Stomach (tissue), 9 donors: ENCODE results near the gene FAF2. TPM values are rescaled to one million over a fixed set of nuclear protein-coding genes. Genes with fewer than 3 reads are reported as not detected.

Source experiments
- DNase-seq, 2 donors: peaks; one replicate each; pipeline versions ENCODE4 v3.0.0 to v3.0.0-alpha.2; 2013 to 2019
- H3K27ac ChIP-seq, 5 donors: fragments of 200-600 bp in 4 of 5; sonication (generic) in 4 of 5; one replicate each; pipeline ENCODE4 v1.5.1; 2013 to 2019; ENCODE audit warnings: mild to moderate bottlenecking in 1 of 5, moderate library complexity in 1 of 5
- H3K27me3 ChIP-seq, 3 donors: fragments of 200-600 bp; sonication (generic); one replicate each; pipeline ENCODE4 v1.5.1; 2017 to 2019; ENCODE audit warnings: mixed run types in 1 of 3
- H3K36me3 ChIP-seq, 4 donors: fragments of 200-600 bp; sonication (generic); 1 replicate in 3 of 4; 2 replicates in 1 of 4; pipeline ENCODE4 v1.5.1; 2016 to 2019
- H3K4me1 ChIP-seq, 4 donors: fragments of 200-600 bp; sonication (generic); one replicate each; pipeline ENCODE4 v1.5.1; 2016 to 2019
- H3K4me3 ChIP-seq, 4 donors: fragments of 200-600 bp; sonication (generic) in 3 of 4; one replicate each; pipeline ENCODE4 v1.5.1; 2016 to 2019; ENCODE audit warnings: mild to moderate bottlenecking in 1 of 4
- H3K9me3 ChIP-seq, 4 donors: fragments of 200-600 bp; sonication (generic); one replicate each; pipeline ENCODE4 v1.5.1; 2016 to 2019
- CTCF ChIP-seq, 7 experiments: fragments of 450-650 bp in 4 of 7; fragments of 200-600 bp in 3 of 7; sonication (generic) in 3 of 7; IDR thresholded peaks; one replicate each; pipeline ENCODE4 v1.5.1; 2016 to 2019; ENCODE audit warnings: antibody characterized with exemption in 7 of 7, control low read depth in 2 of 7, mild to moderate bottlenecking in 1 of 7
- EP300 ChIP-seq: sonication (generic); formaldehyde crosslinking; IDR thresholded peaks from one replicate; pipeline ENCODE4 v1.6.1; 2017; ENCODE audit warnings: antibody characterized with exemption
- POLR2A ChIP-seq, 4 donors: fragments of 450-650 bp; IDR thresholded peaks; one replicate each; pipeline ENCODE4 v1.6.1; 2016; ENCODE audit warnings: antibody characterized with exemption in 4 of 4, control low read depth in 2 of 4, mild to moderate bottlenecking in 1 of 4, moderate library complexity in 1 of 4
- POLR2AphosphoS5 ChIP-seq, 3 donors: sonication (generic); formaldehyde crosslinking; IDR thresholded peaks; one replicate each; pipeline ENCODE4 v1.6.1; 2016; ENCODE audit warnings: antibody characterized with exemption in 3 of 3
- WGBS, 5 donors: extraction: QIAGEN DNeasy Blood & Tissue Kit in 3 of 5; methylation state at CpG; one replicate each; pipeline versions ENCODE4 v1.1.5 to v1.1.7; 2013 to 2018; 5-methylcytosine and 5-hydroxymethylcytosine counted together
- intact Hi-C: fragments of 100-400 bp; cut with DNase I; formaldehyde crosslinking; loops from one replicate; pipeline ENCODE4 v1.15.1; 2023; ENCODE audit warnings: low total_unique reads
- polyA plus RNA-seq, 3 donors: library from polyadenylated mRNA; stranded (reverse); fragments of 200-250 nt; gene quantifications; one replicate each; pipeline ENCODE4 v1.2.3, GENCODE V29; 2013
- total RNA-seq, 5 donors: library from RNA; depleted of rRNA; stranded (reverse); fragments of >200 nt; gene quantifications; one replicate each; pipeline versions ENCODE4 v1.1.0 to v1.2.3, GENCODE V29; 2014 to 2016
- donor health status: healthy with polysubstance abuse.
- donor health status: Bipolar disorder and iron deficiency.
- donor health status: healthy.

FAF2 gene
- total and polyA plus RNA-seq, 8 donors, result 5.7 to 57.2 (median 22.6) TPM

- 50 to 62% (median 59%) methylated on average over 13 of the region's 13 CpGs for WGBS, 5 donors
Observed at GRCh38 chr5:176415240-176415951, 32.8 kb upstream of the FAF2 start.

GRCh38 chr5:176415952-176416924 lies 31.9 kb upstream of the FAF2 start, which contains the start of gene CLTB:
CLTB (minus strand) TSS chr5:176416539; CDS start chr5:176416363, 176 bp downstream.
- intact Hi-C loops, result no loop called here
- 1 to 3% (median 1%) methylated on average over 41 to 107 of the region's 107 CpGs for WGBS, 5 donors
- H3K36me3 ChIP-seq, result peaks cover 0 to 2% (median 0%) of the 10 kb centered on the region in 4 donors
- peak within 1 kb of the TSS; percentile 93 to 96 (median 94) for H3K27ac ChIP-seq
- H3K4me1 ChIP-seq, result peaks cover 49 to 56% (median 52%) of the 10 kb centered on the region in 4 donors
- peak within 1 kb of the TSS; percentile 84 to 99 (median 94) for H3K4me3 ChIP-seq
- no peaks in the 10 kb centered on the region for H3K9me3 ChIP-seq
- peak; percentile 96 to 97 for DNase-seq
- TF ChIP-seq CTCF (IDR thresholded peaks at IDR 0.05) (peak in 5 of 7 experiments; percentile 26 to 92 (median 68)), POLR2AphosphoS5 (IDR thresholded peaks at IDR 0.05) (peak; percentile 44 to 95 (median 89)), POLR2A (IDR thresholded peaks at IDR 0.05) (no peak), EP300 (no peak)
- no peaks in the 10 kb centered on the region for H3K27me3 ChIP-seq

More at GRCh38 chr5:176415240-176415951, 32.8 kb upstream of the FAF2 start:
- peaks cover 49 to 63% (median 55%) of the 10 kb centered on the region in 4 donors for H3K4me1 ChIP-seq
- H3K36me3 ChIP-seq, result peaks cover 0 to 11% (median 0%) of the 10 kb centered on the region in 4 donors
- no peaks in the 10 kb centered on the region for H3K9me3 ChIP-seq
- peak in 1 of 2 donors; percentile 14 for DNase-seq
- H3K27me3 ChIP-seq, result no peaks in the 10 kb centered on the region
- intact Hi-C loops, result no loop called here
- H3K4me3 ChIP-seq, result peak overlapping the region; percentile 84 to 99 (median 94)
- no peak for TF ChIP-seq POLR2AphosphoS5 (IDR thresholded peaks at IDR 0.05)
- TF ChIP-seq EP300, result no peak
- no peak for TF ChIP-seq POLR2A (IDR thresholded peaks at IDR 0.05)
- no peak for TF ChIP-seq CTCF (IDR thresholded peaks at IDR 0.05)
- peak overlapping the region; percentile 93 to 96 (median 94) for H3K27ac ChIP-seq

GRCh38 chr5:176416965-176417364 lies 31.2 kb upstream of the FAF2 start:
- no peaks in the 10 kb centered on the region for H3K27me3 ChIP-seq
- DNase-seq, result peak in 1 of 2 donors; percentile 12
- H3K36me3 ChIP-seq, result no peaks in the 10 kb centered on the region
- peaks cover 45 to 49% (median 47%) of the 10 kb centered on the region in 4 donors for H3K4me1 ChIP-seq
- TF ChIP-seq POLR2AphosphoS5 (IDR thresholded peaks at IDR 0.05) (no peak), CTCF (IDR thresholded peaks at IDR 0.05) (no peak), POLR2A (IDR thresholded peaks at IDR 0.05) (no peak), EP300 (no peak)
- intact Hi-C loops, result no loop called here
- H3K9me3 ChIP-seq, result no peaks in the 10 kb centered on the region
- 81 to 89% (median 86%) methylated on average over 11 of the region's 11 CpGs for WGBS, 5 donors
- H3K27ac ChIP-seq, result peak overlapping the region in 4 of 5 donors; percentile 79 to 96 (median 95)
- peak overlapping the region; percentile 84 to 99 (median 94) for H3K4me3 ChIP-seq

- no peak overlapping the region for H3K27ac ChIP-seq
- no peaks in the 10 kb centered on the region for H3K36me3 ChIP-seq
- peak in 1 of 3 donors; percentile 40 for TF ChIP-seq POLR2AphosphoS5 (IDR thresholded peaks at IDR 0.05)
- no peak for TF ChIP-seq EP300
- TF ChIP-seq POLR2A (IDR thresholded peaks at IDR 0.05), result no peak
- no peaks in the 10 kb centered on the region for H3K9me3 ChIP-seq
- WGBS, 5 donors, result 40 to 74% (median 57%) methylated on average over 9 of the region's 9 CpGs
- peak; percentile 41 to 71 for DNase-seq
- intact Hi-C loops, result no loop called here
- peaks cover 33 to 37% (median 35%) of the 10 kb centered on the region in 4 donors for H3K4me1 ChIP-seq
- H3K4me3 ChIP-seq, result no peak overlapping the region
- no peaks in the 10 kb centered on the region for H3K27me3 ChIP-seq
Observed at GRCh38 chr5:176418251-176418650, 29.9 kb upstream of the FAF2 start.
